HepG2 (cell line): ENCODE data around the gene GNMT. TPM values are rescaled to one million over a fixed set of nuclear protein-coding genes. Genes with fewer than 3 reads are reported as not detected.

Experiments used
- ATF7 ChIP-seq, 2 experiments: fragments of 450-650 bp in 1 of 2; sonication (generic) in 1 of 2; formaldehyde crosslinking in 1 of 2; IDR thresholded peaks; 2 replicates each; pipeline versions ENCODE4 v1.4.0 to v1.6.1; 2016 to 2020; ENCODE audit warnings: antibody characterized with exemption in 1 of 2, mild to moderate bottlenecking in 1 of 2, missing genetic modification reagents in 1 of 2
- DMAP1 ChIP-seq: IDR thresholded peaks from 2 replicates; pipeline ENCODE4 v1.6.1; 2016
- HDAC2 ChIP-seq: sonication (generic); formaldehyde crosslinking; IDR thresholded peaks from 2 replicates; pipeline ENCODE4 v1.4.0; 2020; ENCODE audit warnings: missing genetic modification reagents
- HNRNPLL ChIP-seq: fragments of 200-400 bp; formaldehyde crosslinking; IDR thresholded peaks from 2 replicates; pipeline ENCODE4 v1.6.1; 2017; ENCODE audit warnings: mild to moderate bottlenecking, low read depth, low read length; ENCODE audit not compliant: poor library complexity, severe bottlenecking
- NCOR1 ChIP-seq: fragments of 200-600 bp; sonication (generic); IDR thresholded peaks from 2 replicates; pipeline ENCODE4 v1.7.0; 2017; ENCODE audit warnings: antibody characterized with exemption, low read length, borderline replicate concordance
- NONO ChIP-seq, 2 experiments: fragments of 450-650 bp in 1 of 2; sonication (generic) in 1 of 2; formaldehyde crosslinking in 1 of 2; IDR thresholded peaks in 1 of 2; conservative IDR thresholded peaks in 1 of 2; 2 replicates each; pipeline versions ENCODE4 v1.6.1 to v1.8.0; 2017 to 2022; ENCODE audit warnings: mild to moderate bottlenecking in 1 of 2, missing genetic modification reagents in 1 of 2, moderate library complexity in 1 of 2
- PAWR ChIP-seq: sonication (generic); formaldehyde crosslinking; IDR thresholded peaks from 2 replicates; pipeline ENCODE4 v1.4.0; 2020; ENCODE audit warnings: missing genetic modification reagents, mild to moderate bottlenecking, borderline replicate concordance
- POLR2A ChIP-seq, 2 experiments: IDR thresholded peaks; 2 replicates each; pipeline ENCODE4 v1.6.1; 2011; ENCODE audit warnings: low read depth in 2 of 2, low read length in 2 of 2, mild to moderate bottlenecking in 1 of 2, moderate library complexity in 1 of 2; ENCODE audit not compliant: insufficient read depth in 1 of 2
- TFDP2 ChIP-seq: sonication (generic); formaldehyde crosslinking; IDR thresholded peaks from 2 replicates; pipeline ENCODE4 v1.4.0; 2020; ENCODE audit warnings: missing genetic modification reagents
- TP53 ChIP-seq: sonication (generic); formaldehyde crosslinking; conservative IDR thresholded peaks from 2 replicates; pipeline ENCODE4 v1.4.0; 2020; ENCODE audit warnings: missing genetic modification reagents
- XBP1 ChIP-seq: sonication (generic); formaldehyde crosslinking; IDR thresholded peaks from 2 replicates; pipeline ENCODE4 v1.5.0; 2020; ENCODE audit warnings: missing genetic modification reagents
- ZNF207 ChIP-seq: fragments of 450-650 bp; IDR thresholded peaks from 2 replicates; pipeline ENCODE4 v1.6.1; 2016; ENCODE audit warnings: antibody characterized with exemption, borderline replicate concordance
- ZNF263 ChIP-seq: sonication (generic); formaldehyde crosslinking; IDR thresholded peaks from 2 replicates; pipeline ENCODE4 v1.4.0; 2020; ENCODE audit warnings: missing genetic modification reagents
- ZNF296 ChIP-seq: sonication (generic); formaldehyde crosslinking; conservative IDR thresholded peaks from 2 replicates; pipeline ENCODE4 v1.5.0; 2020; ENCODE audit warnings: mild to moderate bottlenecking, missing genetic modification reagents
- ZNF326 ChIP-seq: sonication (generic); formaldehyde crosslinking; IDR thresholded peaks from 2 replicates; pipeline ENCODE4 v1.4.0; 2020; ENCODE audit warnings: missing genetic modification reagents, borderline replicate concordance
- ZNF468 ChIP-seq: sonication (generic); formaldehyde crosslinking; IDR thresholded peaks from 2 replicates; pipeline ENCODE4 v1.8.0; 2022; ENCODE audit warnings: mild to moderate bottlenecking, moderate library complexity, missing genetic modification reagents
- ZNF484 ChIP-seq: sonication (generic); formaldehyde crosslinking; IDR thresholded peaks from 2 replicates; pipeline ENCODE4 v1.5.1; 2020; ENCODE audit warnings: mild to moderate bottlenecking, low read depth, missing genetic modification reagents, borderline replicate concordance
- ZNF501 ChIP-seq: sonication (generic); formaldehyde crosslinking; IDR thresholded peaks from 2 replicates; pipeline ENCODE4 v1.5.1; 2020; ENCODE audit warnings: mild to moderate bottlenecking, moderate library complexity, missing genetic modification reagents
- ZNF510 ChIP-seq: sonication (generic); formaldehyde crosslinking; IDR thresholded peaks from 2 replicates; pipeline ENCODE4 v1.4.0; 2020; ENCODE audit warnings: low read depth, mild to moderate bottlenecking, missing genetic modification reagents
- ZNF547 ChIP-seq: sonication (generic); formaldehyde crosslinking; IDR thresholded peaks from 2 replicates; pipeline ENCODE4 v1.5.1; 2020; ENCODE audit warnings: mild to moderate bottlenecking, missing genetic modification reagents
- ZNF549 ChIP-seq: sonication (generic); formaldehyde crosslinking; IDR thresholded peaks from 2 replicates; pipeline ENCODE4 v1.5.0; 2020; ENCODE audit warnings: missing genetic modification reagents
- ZSCAN31 ChIP-seq: sonication (generic); formaldehyde crosslinking; IDR thresholded peaks from 2 replicates; pipeline ENCODE4 v1.5.0; 2020; ENCODE audit warnings: low read depth, mild to moderate bottlenecking, missing genetic modification reagents
- polyA plus RNA-seq, 8 experiments: library from polyadenylated mRNA; depleted of rRNA in 3 of 8; stranded (reverse) in 7 of 8; unstranded in 1 of 8; fragments of >200 nt; fragmentation: Illumina TruSeq in 4 of 8; extraction: Trizol in 4 of 8; gene quantifications; 2 replicates each; pipeline versions ENCODE4 v1.2.1 to v1.2.3, GENCODE V29; 2011 to 2016; ENCODE audit warnings: low read depth in 4 of 8, missing spikeins in 1 of 8, mixed read lengths in 1 of 8; ENCODE audit not compliant: insufficient read depth in 1 of 8
- total RNA-seq, 5 experiments: library from RNA; depleted of rRNA; stranded (reverse); fragments of >200 nt; fragmentation: Illumina TruSeq; extraction: Trizol; gene quantifications; 2 replicates each; pipeline ENCODE4 v1.2.3, GENCODE V29; 2016; ENCODE audit warnings: low read depth in 1 of 5
- TF ChIP-seq, protein P1 (sequence below): sonication (generic); formaldehyde crosslinking; IDR thresholded peaks from 2 replicates; pipeline ENCODE4 v1.4.0; 2020; ENCODE audit warnings: mild to moderate bottlenecking, missing genetic modification reagents

Gene GNMT
- total and polyA plus RNA-seq, 2 of the 13 experiments (the other 11 are each of a cell fraction or from before 2014, with no cell fraction given): 2.8 to 7.0 TPM

- TF ChIP-seq ZNF207 (no peak), PAWR (CRISPR knock-in tag) (no peak), ZNF510 (CRISPR knock-in tag) (no peak), TP53 (CRISPR knock-in tag) (no peak), ZNF296 (CRISPR knock-in tag) (no peak), HDAC2 (no peak), XBP1 (no peak), POLR2A (IDR thresholded peaks at IDR 0.05; ENCODE audit: insufficient read depth in 1 of 2, low read depth in 2 of 2, low read length in 2 of 2) (0 out of 4 replicates have a peak, but pooled peaks of 1 of the 2 experiments have one; percentile 18), HNRNPLL (no peak), ZNF501 (no peak), NONO (IDR thresholded peaks at IDR 0.05) (no peak), NONO (CRISPR knock-in tag; conservative IDR thresholded peaks at IDR 0.05) (no peak), ZNF547 (peak; percentile 60; the same call in 1 of the 2 replicates), ZNF484 (CRISPR knock-in tag) (no peak), ZSCAN31 (no peak; the same call in 1 of the 2 replicates), ATF7 (IDR thresholded peaks at IDR 0.05) (no peak), ATF7 (CRISPR knock-in tag; IDR thresholded peaks at IDR 0.05) (no peak), DMAP1 (CRISPR knock-in tag) (no peak), ZNF263 (CRISPR knock-in tag) (peak; percentile 6; the same call in 1 of the 2 replicates), ZNF468 (CRISPR knock-in tag) (no peak), ZNF549 (CRISPR knock-in tag) (no peak), TFDP2 (CRISPR knock-in tag) (no peak), ZNF326 (CRISPR knock-in tag) (no peak), NCOR1 (no peak)
- TF ChIP-seq, protein P1, sequence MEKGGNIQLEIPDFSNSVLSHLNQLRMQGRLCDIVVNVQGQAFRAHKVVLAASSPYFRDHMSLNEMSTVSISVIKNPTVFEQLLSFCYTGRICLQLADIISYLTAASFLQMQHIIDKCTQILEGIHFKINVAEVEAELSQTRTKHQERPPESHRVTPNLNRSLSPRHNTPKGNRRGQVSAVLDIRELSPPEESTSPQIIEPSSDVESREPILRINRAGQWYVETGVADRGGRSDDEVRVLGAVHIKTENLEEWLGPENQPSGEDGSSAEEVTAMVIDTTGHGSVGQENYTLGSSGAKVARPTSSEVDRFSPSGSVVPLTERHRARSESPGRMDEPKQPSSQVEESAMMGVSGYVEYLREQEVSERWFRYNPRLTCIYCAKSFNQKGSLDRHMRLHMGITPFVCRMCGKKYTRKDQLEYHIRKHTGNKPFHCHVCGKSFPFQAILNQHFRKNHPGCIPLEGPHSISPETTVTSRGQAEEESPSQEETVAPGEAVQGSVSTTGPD (CRISPR knock-in tag): no peak
Observed at GRCh38 chr6:43013097-43013842, 52.7 kb downstream of the GNMT start (continued).
